Renal cortical epithelial cell (primary cell): ENCODE results near the gene PTPN7. TPM values are rescaled to one million over a fixed set of nuclear protein-coding genes. Genes with fewer than 3 reads are reported as not detected.
A peak's percentile ranks its signal among the peaks of the same experiment; 100 is the strongest.
"Not testable (repeated sequence)": the region's sequence is repeated elsewhere in the genome, so short reads cannot be mapped to it uniquely, and the experiment has no call there.

Source experiments
- DNase-seq: peaks from one replicate; pipeline ENCODE4 v3.0.0-alpha.2; 2011; ENCODE audit warnings: low read depth
- total RNA-seq: library from RNA; depleted of rRNA; stranded (reverse); fragments of >200 nt; gene quantifications from 2 replicates; pipeline ENCODE4 v1.2.3, GENCODE V29; 2014

The PTPN7 gene
- total RNA-seq, 1 donor from 2014 or later, result not detected

GRCh38 chr1:202130816-202131522 is 29.4 kb downstream of the PTPN7 start:
- no peak for DNase-seq

GRCh38 chr1:202130297-202130721 is 30.1 kb downstream of the PTPN7 start:
- DNase-seq, result no peak

GRCh38 chr1:202129453-202130296 is 30.7 kb downstream of the PTPN7 start:
- DNase-seq, result no peak

- no peak for DNase-seq
Observed at GRCh38 chr1:202127836-202128622, 32.4 kb downstream of the PTPN7 start.

GRCh38 chr1:202127061-202127460 is 33.3 kb downstream of the PTPN7 start:
- DNase-seq, result no peak

GRCh38 chr1:202126426-202126825 is 34.0 kb downstream of the PTPN7 start:
- DNase-seq, result no peak

- DNase-seq, result no peak
Observed at GRCh38 chr1:202125611-202126010, 34.8 kb downstream of the PTPN7 start.

- no peak for DNase-seq
Observed at GRCh38 chr1:202124142-202124541, 36.3 kb downstream of the PTPN7 start.

- no peak for DNase-seq
Observed at GRCh38 chr1:202123336-202123813, 37.0 kb downstream of the PTPN7 start.

GRCh38 chr1:202122639-202123335 is 37.6 kb downstream of the PTPN7 start, which contains the start of gene GPR37L1:
TSS of gene GPR37L1 (plus strand) at chr1:202122917. CDS start at chr1:202122964, 47 bp downstream.
- peak; percentile 54 for DNase-seq

GRCh38 chr1:202121006-202121405 is 39.4 kb downstream of the PTPN7 start:
- DNase-seq, result no peak

- no peak for DNase-seq
Observed at GRCh38 chr1:202117898-202118371, 42.5 kb downstream of the PTPN7 start.

GRCh38 chr1:202116287-202116686 is 44.1 kb downstream of the PTPN7 start:
- no peak for DNase-seq

GRCh38 chr1:202113690-202114300 is 46.6 kb downstream of the PTPN7 start:
- peak; percentile 8 for DNase-seq

GRCh38 chr1:202112859-202113689 is 47.3 kb downstream of the PTPN7 start:
- DNase-seq, result peak; percentile 70

GRCh38 chr1:202111589-202111988 is 48.8 kb downstream of the PTPN7 start:
- not testable (repeated sequence) for DNase-seq

GRCh38 chr1:202110977-202111376 is 49.4 kb downstream of the PTPN7 start:
- DNase-seq, result no peak

GRCh38 chr1:202107801-202108731 is 52.3 kb downstream of the PTPN7 start:
- DNase-seq, result peak; percentile 56

GRCh38 chr1:202107321-202107761 is 53.1 kb downstream of the PTPN7 start:
- peak; percentile 76 for DNase-seq
